ENCODE data around the gene MAP3K1. TPM values are rescaled to one million over a fixed set of nuclear protein-coding genes. Genes with fewer than 3 reads are reported as not detected.

Gene MAP3K1
- total RNA-seq, 1 experiment from 2014 or later, result 8.5 TPM

DNA sequence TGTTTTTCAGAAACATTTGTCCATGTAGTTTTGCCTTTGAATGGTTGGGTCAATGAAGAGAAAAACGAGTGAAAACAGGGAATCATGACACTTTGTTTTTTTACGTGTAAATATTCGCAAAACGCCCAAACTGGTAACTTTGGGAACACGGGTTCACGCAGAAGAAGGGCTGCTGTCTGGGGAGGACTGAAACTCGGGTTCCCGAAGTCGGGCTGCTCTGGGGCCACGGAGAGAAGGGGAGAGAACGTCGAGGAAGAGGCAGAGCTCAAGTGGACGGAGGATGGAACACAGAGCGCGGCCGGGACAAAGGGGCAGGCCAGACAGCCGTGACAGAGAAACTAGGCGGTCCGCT is 93.6 kb downstream of the MAP3K1 start:
- peak overlapping the region; percentile 77 for H3K27ac ChIP-seq (ENCODE audit: low read depth, low read length)
- H3K9me2 ChIP-seq (ENCODE audit: insufficient read depth), result no peaks in the 10 kb centered on the region
- peaks cover 2 to 25% of the 10 kb centered on the region in 2 experiments; a peak in 3 of 4 replicates for H3K4me1 ChIP-seq (ENCODE audit: control insufficient read depth in 1 of 2, insufficient read depth in 2 of 2, low read length in 2 of 2)
- H3K79me2 ChIP-seq (ENCODE audit: insufficient read depth, low read length), result no peaks in the 10 kb centered on the region
- H2AFZ ChIP-seq (ENCODE audit: low read depth, low read length, poor library complexity, severe bottlenecking), result peak overlapping the region; percentile 27
- CTCF ChIA-PET, result interaction anchor here (2.0 kb wide), 1 partner anchor 229 kb away, joined by 15 read pairs; no protein-coding TSS in a partner anchor
- intact Hi-C loops (cut with micrococcal nuclease), result loop anchor here (1.0 kb wide), 1 partner anchor 266 kb away; no protein-coding TSS in a partner anchor
- no peaks in the 10 kb centered on the region for H3K27me3 ChIP-seq (ENCODE audit: insufficient read depth, low read length)
- no peaks in the 10 kb centered on the region for H4K20me1 ChIP-seq (ENCODE audit: insufficient read depth)
- TF ChIP-seq SRF (IDR thresholded peaks at IDR 0.05; ENCODE audit: low read depth) (no peak), CEBPB (IDR thresholded peaks at IDR 0.05; ENCODE audit: low read depth) (no peak), FOSL1 (IDR thresholded peaks at IDR 0.05; ENCODE audit: low read depth) (no peak), SP1 (IDR thresholded peaks at IDR 0.05; ENCODE audit: low read depth) (no peak), TCF7L2 (IDR thresholded peaks at IDR 0.05; ENCODE audit: borderline replicate concordance, extremely low read depth, insufficient read depth, insufficient read length) (no peak), EZH2phosphoT487 (IDR thresholded peaks at IDR 0.05; ENCODE audit: borderline replicate concordance) (no peak), SIN3A (IDR thresholded peaks at IDR 0.05; ENCODE audit: low read depth) (no peak), ELF1 (IDR thresholded peaks at IDR 0.05; ENCODE audit: borderline replicate concordance, low read depth) (no peak), ZNF274 (IDR thresholded peaks at IDR 0.05; ENCODE audit: low read depth, low read length) (no peak), EZH2 (IDR thresholded peaks at IDR 0.05) (no peak)
- TF ChIP-seq, protein P1, sequence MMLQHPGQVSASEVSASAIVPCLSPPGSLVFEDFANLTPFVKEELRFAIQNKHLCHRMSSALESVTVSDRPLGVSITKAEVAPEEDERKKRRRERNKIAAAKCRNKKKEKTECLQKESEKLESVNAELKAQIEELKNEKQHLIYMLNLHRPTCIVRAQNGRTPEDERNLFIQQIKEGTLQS (IDR thresholded peaks at IDR 0.05), result no peak
- TF ChIP-seq, protein P2, sequence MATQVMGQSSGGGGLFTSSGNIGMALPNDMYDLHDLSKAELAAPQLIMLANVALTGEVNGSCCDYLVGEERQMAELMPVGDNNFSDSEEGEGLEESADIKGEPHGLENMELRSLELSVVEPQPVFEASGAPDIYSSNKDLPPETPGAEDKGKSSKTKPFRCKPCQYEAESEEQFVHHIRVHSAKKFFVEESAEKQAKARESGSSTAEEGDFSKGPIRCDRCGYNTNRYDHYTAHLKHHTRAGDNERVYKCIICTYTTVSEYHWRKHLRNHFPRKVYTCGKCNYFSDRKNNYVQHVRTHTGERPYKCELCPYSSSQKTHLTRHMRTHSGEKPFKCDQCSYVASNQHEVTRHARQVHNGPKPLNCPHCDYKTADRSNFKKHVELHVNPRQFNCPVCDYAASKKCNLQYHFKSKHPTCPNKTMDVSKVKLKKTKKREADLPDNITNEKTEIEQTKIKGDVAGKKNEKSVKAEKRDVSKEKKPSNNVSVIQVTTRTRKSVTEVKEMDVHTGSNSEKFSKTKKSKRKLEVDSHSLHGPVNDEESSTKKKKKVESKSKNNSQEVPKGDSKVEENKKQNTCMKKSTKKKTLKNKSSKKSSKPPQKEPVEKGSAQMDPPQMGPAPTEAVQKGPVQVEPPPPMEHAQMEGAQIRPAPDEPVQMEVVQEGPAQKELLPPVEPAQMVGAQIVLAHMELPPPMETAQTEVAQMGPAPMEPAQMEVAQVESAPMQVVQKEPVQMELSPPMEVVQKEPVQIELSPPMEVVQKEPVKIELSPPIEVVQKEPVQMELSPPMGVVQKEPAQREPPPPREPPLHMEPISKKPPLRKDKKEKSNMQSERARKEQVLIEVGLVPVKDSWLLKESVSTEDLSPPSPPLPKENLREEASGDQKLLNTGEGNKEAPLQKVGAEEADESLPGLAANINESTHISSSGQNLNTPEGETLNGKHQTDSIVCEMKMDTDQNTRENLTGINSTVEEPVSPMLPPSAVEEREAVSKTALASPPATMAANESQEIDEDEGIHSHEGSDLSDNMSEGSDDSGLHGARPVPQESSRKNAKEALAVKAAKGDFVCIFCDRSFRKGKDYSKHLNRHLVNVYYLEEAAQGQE (IDR thresholded peaks at IDR 0.05; ENCODE audit: low read depth), result no peak
- TF ChIP-seq, protein P3, sequence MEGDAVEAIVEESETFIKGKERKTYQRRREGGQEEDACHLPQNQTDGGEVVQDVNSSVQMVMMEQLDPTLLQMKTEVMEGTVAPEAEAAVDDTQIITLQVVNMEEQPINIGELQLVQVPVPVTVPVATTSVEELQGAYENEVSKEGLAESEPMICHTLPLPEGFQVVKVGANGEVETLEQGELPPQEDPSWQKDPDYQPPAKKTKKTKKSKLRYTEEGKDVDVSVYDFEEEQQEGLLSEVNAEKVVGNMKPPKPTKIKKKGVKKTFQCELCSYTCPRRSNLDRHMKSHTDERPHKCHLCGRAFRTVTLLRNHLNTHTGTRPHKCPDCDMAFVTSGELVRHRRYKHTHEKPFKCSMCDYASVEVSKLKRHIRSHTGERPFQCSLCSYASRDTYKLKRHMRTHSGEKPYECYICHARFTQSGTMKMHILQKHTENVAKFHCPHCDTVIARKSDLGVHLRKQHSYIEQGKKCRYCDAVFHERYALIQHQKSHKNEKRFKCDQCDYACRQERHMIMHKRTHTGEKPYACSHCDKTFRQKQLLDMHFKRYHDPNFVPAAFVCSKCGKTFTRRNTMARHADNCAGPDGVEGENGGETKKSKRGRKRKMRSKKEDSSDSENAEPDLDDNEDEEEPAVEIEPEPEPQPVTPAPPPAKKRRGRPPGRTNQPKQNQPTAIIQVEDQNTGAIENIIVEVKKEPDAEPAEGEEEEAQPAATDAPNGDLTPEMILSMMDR (IDR thresholded peaks at IDR 0.05 in 2 of 3, conservative IDR thresholded peaks at IDR 0.05 in 1 of 3; ENCODE audit: borderline replicate concordance in 1 of 3, insufficient read depth in 1 of 3, low read depth in 2 of 3, low read length in 2 of 3), result no peak
- no peaks in the 10 kb centered on the region; a peak in 1 of 4 replicates for H3K9me3 ChIP-seq (ENCODE audit: control insufficient read depth in 1 of 2, insufficient read depth in 1 of 2, low read depth in 1 of 2, low read length in 2 of 2)
- BruUV-seq (replicated peaks), result TSS peak; percentile 85
- peak overlapping the region; percentile 65 for H3K9ac ChIP-seq (ENCODE audit: low read length)
- ATAC-seq (peak; percentile 61), DNase-seq (ENCODE audit: low read depth, low spot score) (peak; percentile 12)
- peak overlapping the region; percentile 47 to 61 for H3K4me3 ChIP-seq (replicated peaks in 1 of 2; ENCODE audit: low read depth in 1 of 2, low read length in 2 of 2)
- POLR2A ChIA-PET, result no interaction called here
- H3K36me3 ChIP-seq (ENCODE audit: control insufficient read depth in 1 of 2, insufficient read depth in 2 of 2, low read length in 2 of 2), result no peaks in the 10 kb centered on the region
- RAD21 ChIA-PET (ENCODE audit: low non-redundant PET in 1 of 2, low total read pairs in 2 of 2, uncharacterized antibody in 2 of 2, unreplicated experiment in 2 of 2), result interaction anchor here in 1 of 2 experiments (2.6 kb wide), 1 partner anchor 229 kb away, joined by 14 read pairs; no protein-coding TSS in a partner anchor
- peak overlapping the region; percentile 83 for H3K4me2 ChIP-seq (ENCODE audit: low read length)
